ENCODE measurements around the gene MRM2. TPM values are rescaled to one million over a fixed set of nuclear protein-coding genes. Genes with fewer than 3 reads are reported as not detected.

MRM2 gene
- total RNA-seq, 2 experiments from 2014 or later: 45.1 to 52.3 TPM

GRCh38 chr7:2211259-2211880 is 30.6 kb downstream of the MRM2 start:
- no peak overlapping the region for H3K4me3 ChIP-seq (ENCODE audit: low read depth, low read length, poor library complexity, severe bottlenecking)
- peaks cover 85% of the 10 kb centered on the region for H3K36me3 ChIP-seq (ENCODE audit: insufficient read depth, low read length)

GRCh38 chr7:2210551-2211258 is 31.3 kb downstream of the MRM2 start:
- H4K20me1 ChIP-seq (ENCODE audit: insufficient read depth, low read length): no peaks in the 10 kb centered on the region
- peaks cover 81% of the 10 kb centered on the region for H3K36me3 ChIP-seq (ENCODE audit: insufficient read depth, low read length)
- H3K4me1 ChIP-seq (ENCODE audit: insufficient read depth, low read length, poor library complexity, severe bottlenecking): no peaks in the 10 kb centered on the region
- no peak for DNase-seq (ENCODE audit: low spot score)
- H2AFZ ChIP-seq (ENCODE audit: low read length): no peak overlapping the region
- H3K27ac ChIP-seq (ENCODE audit: low read depth, low read length, poor library complexity, severe bottlenecking): no peak overlapping the region
- CTCF ChIA-PET (ENCODE audit: unreplicated experiment): no interaction called here
- H3K4me2 ChIP-seq (ENCODE audit: low read length): no peak overlapping the region
- BruUV-seq (replicated peaks): no TSS peak
- H3K4me3 ChIP-seq (ENCODE audit: low read depth, low read length, poor library complexity, severe bottlenecking): no peak overlapping the region
- no peak for TF ChIP-seq EZH2phosphoT487 (IDR thresholded peaks at IDR 0.05; ENCODE audit: borderline replicate concordance, low read depth, low read length)
- no peak for TF ChIP-seq CTCF (conservative IDR thresholded peaks at IDR 0.05; ENCODE audit: low read length)
- no peaks in the 10 kb centered on the region for H3K79me2 ChIP-seq (ENCODE audit: insufficient read depth, low read depth, low read length)
- H3K9me2 ChIP-seq (ENCODE audit: insufficient read depth, low read length): no peaks in the 10 kb centered on the region
- intact Hi-C loops (cut with micrococcal nuclease; ENCODE audit: unreplicated experiment): no loop called here
- no peaks in the 10 kb centered on the region for H3K9me3 ChIP-seq (ENCODE audit: low read length)
- POLR2A ChIA-PET: interaction anchor here (0.5 to 0.6 kb wide), 2 partner anchors 138 to 549 kb away, joined by 4 to 6 read pairs; no protein-coding TSS in a partner anchor

More at GRCh38 chr7:2211259-2211880, 30.6 kb downstream of the MRM2 start:
- no peaks in the 10 kb centered on the region for H3K9me3 ChIP-seq (ENCODE audit: low read length)
- ChIA-PET CTCF (ENCODE audit: unreplicated experiment) (interaction anchor here (0.9 kb wide), 1 partner anchor 112 kb away, joined by 3 read pairs; no protein-coding TSS in a partner anchor), POLR2A (no interaction called here)
- no peak overlapping the region for H3K4me2 ChIP-seq (ENCODE audit: low read length)
- no peak overlapping the region for H3K27ac ChIP-seq (ENCODE audit: low read depth, low read length, poor library complexity, severe bottlenecking)
- intact Hi-C loops (cut with micrococcal nuclease; ENCODE audit: unreplicated experiment): no loop called here
- DNase-seq (ENCODE audit: low spot score): no peak
- no peaks in the 10 kb centered on the region for H3K79me2 ChIP-seq (ENCODE audit: insufficient read depth, low read depth, low read length)
- H2AFZ ChIP-seq (ENCODE audit: low read length): no peak overlapping the region
- no TSS peak for BruUV-seq (replicated peaks)
- TF ChIP-seq EZH2phosphoT487 (IDR thresholded peaks at IDR 0.05; ENCODE audit: borderline replicate concordance, low read depth, low read length) (no peak), CTCF (conservative IDR thresholded peaks at IDR 0.05; ENCODE audit: low read length) (no peak)
- H4K20me1 ChIP-seq (ENCODE audit: insufficient read depth, low read length): no peaks in the 10 kb centered on the region
- H3K9me2 ChIP-seq (ENCODE audit: insufficient read depth, low read length): no peaks in the 10 kb centered on the region
- no peaks in the 10 kb centered on the region for H3K4me1 ChIP-seq (ENCODE audit: insufficient read depth, low read length, poor library complexity, severe bottlenecking)

DNA sequence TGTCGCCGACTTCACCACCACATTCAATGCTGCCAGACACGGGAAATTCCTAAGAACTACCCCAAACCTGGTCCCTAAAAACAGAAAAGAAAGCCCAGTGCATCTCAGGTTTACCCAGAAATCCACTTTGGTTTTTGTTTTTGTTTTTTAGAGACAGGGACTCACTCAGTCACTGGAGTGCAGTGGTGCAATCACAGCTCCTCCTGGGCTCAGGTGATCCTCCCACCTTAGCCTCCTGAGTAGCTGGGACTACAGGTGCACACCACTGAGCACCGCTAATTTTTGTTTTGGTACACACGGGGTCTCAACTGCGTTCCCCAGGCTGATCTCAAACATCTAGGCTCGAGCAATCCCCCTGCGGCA is 32.1 kb downstream of the MRM2 start:
- H3K36me3 ChIP-seq (ENCODE audit: insufficient read depth, low read length): peaks cover 76% of the 10 kb centered on the region
- no peaks in the 10 kb centered on the region for H3K79me2 ChIP-seq (ENCODE audit: insufficient read depth, low read depth, low read length)
- TF ChIP-seq CTCF (conservative IDR thresholded peaks at IDR 0.05; ENCODE audit: low read length) (no peak), EZH2phosphoT487 (IDR thresholded peaks at IDR 0.05; ENCODE audit: borderline replicate concordance, low read depth, low read length) (no peak)
- BruUV-seq (replicated peaks): no TSS peak
- DNase-seq (ENCODE audit: low spot score): no peak
- H3K9me2 ChIP-seq (ENCODE audit: insufficient read depth, low read length): no peaks in the 10 kb centered on the region
- no peak overlapping the region for H3K27ac ChIP-seq (ENCODE audit: low read depth, low read length, poor library complexity, severe bottlenecking)
- no peaks in the 10 kb centered on the region for H4K20me1 ChIP-seq (ENCODE audit: insufficient read depth, low read length)
- H3K4me2 ChIP-seq (ENCODE audit: low read length): no peak overlapping the region
- ChIA-PET CTCF (ENCODE audit: unreplicated experiment) (no interaction called here), POLR2A (interaction anchor here (0.6 kb wide), 1 partner anchor 138 kb away, joined by 4 read pairs; no protein-coding TSS in a partner anchor)
- H3K4me3 ChIP-seq (ENCODE audit: low read depth, low read length, poor library complexity, severe bottlenecking): no peak overlapping the region
- H3K4me1 ChIP-seq (ENCODE audit: insufficient read depth, low read length, poor library complexity, severe bottlenecking): no peaks in the 10 kb centered on the region
- H2AFZ ChIP-seq (ENCODE audit: low read length): no peak overlapping the region
- intact Hi-C loops (cut with micrococcal nuclease; ENCODE audit: unreplicated experiment): loop anchor here (1.0 to 5.0 kb wide), 2 partner anchors 110 to 633 kb away; no protein-coding TSS in a partner anchor
- H3K9me3 ChIP-seq (ENCODE audit: low read length): no peaks in the 10 kb centered on the region

All from OCI-LY7 (cell line).